Suprapubic skin (tissue), 3 donors: Measurements from ENCODE around the gene PARD6G.

ENCODE experiments used
- CTCF ChIP-seq, 2 donors: fragments of 200-600 bp in 1 of 2; fragments of 450-650 bp in 1 of 2; sonication (generic) in 1 of 2; IDR thresholded peaks; one replicate each; pipeline ENCODE4 v1.5.1; 2016 to 2019; ENCODE audit warnings: antibody characterized with exemption in 2 of 2, mild to moderate bottlenecking in 1 of 2, moderate library complexity in 1 of 2
- EP300 ChIP-seq: sonication (generic); formaldehyde crosslinking; IDR thresholded peaks from one replicate; pipeline ENCODE4 v1.6.1; 2017; ENCODE audit warnings: antibody characterized with exemption

- TF ChIP-seq EP300: no peak
- TF ChIP-seq CTCF (IDR thresholded peaks at IDR 0.05): no peak
Measured at GRCh38 chr18:80149667-80150066, 97.6 kb downstream of the PARD6G start.
